ENCODE measurements around the gene ZNF14.

GRCh38 chr19:19719798-19720197 lies 13.1 kb downstream of the ZNF14 start:
- no peak for TF ChIP-seq BHLHE40 (IDR thresholded peaks at IDR 0.05; ENCODE audit: borderline replicate concordance)
- no peak for TF ChIP-seq FOXM1 (IDR thresholded peaks at IDR 0.05; ENCODE audit: borderline replicate concordance)
- TF ChIP-seq FOXK2 (IDR thresholded peaks at IDR 0.05), result no peak
- TF ChIP-seq HDGF (IDR thresholded peaks at IDR 0.05; ENCODE audit: borderline replicate concordance), result no peak
- no peak for TF ChIP-seq SP1 (IDR thresholded peaks at IDR 0.05)
- TF ChIP-seq L3MBTL2 (conservative IDR thresholded peaks at IDR 0.05), result no peak
- no peak for TF ChIP-seq ZNF384 (IDR thresholded peaks at IDR 0.05)
- no peak for TF ChIP-seq FOXA1 (IDR thresholded peaks at IDR 0.05)
- no peak for TF ChIP-seq PKNOX1 (IDR thresholded peaks at IDR 0.05)
- TF ChIP-seq CTBP1 (IDR thresholded peaks at IDR 0.05; ENCODE audit: borderline replicate concordance), result no peak
- TF ChIP-seq ELF4 (IDR thresholded peaks at IDR 0.05), result no peak
- no peak for TF ChIP-seq TARDBP (IDR thresholded peaks at IDR 0.05)
- TF ChIP-seq SUZ12 (IDR thresholded peaks at IDR 0.05), result no peak
- no peak for TF ChIP-seq LEF1 (IDR thresholded peaks at IDR 0.05; ENCODE audit: borderline replicate concordance)
